Neuronal stem cell (in vitro differentiated cells): Measurements from ENCODE around the gene ZNF83.

ENCODE experiments used
- DNase-seq: peaks from one replicate; pipeline ENCODE4 v3.0.0-alpha.2; 2013; ENCODE audit warnings: low spot score
- H2AFZ ChIP-seq: one replicate; pipeline ENCODE4 v1.6.1; 2013; ENCODE audit warnings: mild to moderate bottlenecking, low read length, inconsistent platforms
- H2AK5ac ChIP-seq: 2 replicates; pipeline ENCODE4 v1.6.1; 2013; ENCODE audit warnings: low read depth, mild to moderate bottlenecking, inconsistent platforms, low read length, moderate library complexity, mixed read lengths
- H2BK120ac ChIP-seq: 2 replicates; pipeline ENCODE4 v1.6.1; 2013; ENCODE audit warnings: low read depth, mild to moderate bottlenecking, inconsistent platforms, low read length, moderate library complexity, mixed read lengths
- H2BK12ac ChIP-seq: one replicate; pipeline ENCODE4 v1.6.1; 2013; ENCODE audit warnings: low read length, inconsistent platforms
- H2BK15ac ChIP-seq: 2 replicates; pipeline ENCODE4 v1.6.1; 2013; ENCODE audit warnings: mild to moderate bottlenecking, low read length, inconsistent platforms, mixed read lengths
- H2BK5ac ChIP-seq: one replicate; pipeline ENCODE4 v1.6.1; 2013; ENCODE audit warnings: inconsistent platforms, mild to moderate bottlenecking, low read length, moderate library complexity
- H3K14ac ChIP-seq: one replicate; pipeline ENCODE4 v1.6.1; 2013; ENCODE audit warnings: low read length, inconsistent platforms
- H3K18ac ChIP-seq: 2 replicates; pipeline ENCODE4 v1.6.1; 2013; ENCODE audit warnings: low read length, inconsistent platforms
- H3K23ac ChIP-seq: 2 replicates; pipeline ENCODE4 v1.6.1; 2013; ENCODE audit warnings: low read depth, mild to moderate bottlenecking, mixed read lengths, low read length, inconsistent platforms; ENCODE audit not compliant: poor library complexity
- H3K27ac ChIP-seq: replicated peaks from 3 replicates; pipeline ENCODE4 v1.5.1; 2013; ENCODE audit warnings: low read length, inconsistent platforms
- H3K27me3 ChIP-seq, 3 experiments: 2 replicates each; pipeline ENCODE4 v1.6.1; 2013; ENCODE audit warnings: low read length in 3 of 3, mild to moderate bottlenecking in 2 of 3, inconsistent platforms in 1 of 3, low read depth in 1 of 3, mixed read lengths in 1 of 3, moderate library complexity in 1 of 3; ENCODE audit not compliant: control insufficient read depth in 3 of 3, insufficient read depth in 3 of 3
- H3K36me3 ChIP-seq, 2 donors: replicated peaks in 1 of 2; 2 replicates each; pipeline ENCODE4 v1.6.1; 2013; ENCODE audit warnings: low read length in 2 of 2; ENCODE audit not compliant: control insufficient read depth in 2 of 2, insufficient read depth in 2 of 2
- H3K4ac ChIP-seq: 2 replicates; pipeline ENCODE4 v1.6.1; 2013; ENCODE audit warnings: inconsistent platforms, mild to moderate bottlenecking, low read length, moderate library complexity
- H3K4me1 ChIP-seq, 2 donors: 1 replicate in 1 of 2; 2 replicates in 1 of 2; pipeline ENCODE4 v1.6.1; 2013; ENCODE audit warnings: low read length in 2 of 2, low read depth in 1 of 2; ENCODE audit not compliant: control insufficient read depth in 2 of 2, insufficient read depth in 1 of 2
- H3K4me2 ChIP-seq: one replicate; pipeline ENCODE4 v1.6.1; 2013; ENCODE audit warnings: mild to moderate bottlenecking, low read length, inconsistent platforms; ENCODE audit not compliant: insufficient read depth, poor library complexity, severe bottlenecking
- H3K4me3 ChIP-seq, 2 donors: 2 replicates each; pipeline ENCODE4 v1.5.1; 2013; ENCODE audit warnings: low read length in 2 of 2, mild to moderate bottlenecking in 2 of 2, inconsistent platforms in 1 of 2, moderate library complexity in 1 of 2
- H3K79me1 ChIP-seq: one replicate; pipeline ENCODE4 v1.6.1; 2013; ENCODE audit warnings: low read depth, mild to moderate bottlenecking, inconsistent platforms, low read length, moderate library complexity
- H3K9ac ChIP-seq: one replicate; pipeline ENCODE4 v1.6.1; 2013; ENCODE audit warnings: mild to moderate bottlenecking, low read depth, low read length, inconsistent platforms; ENCODE audit not compliant: poor library complexity
- H3K9me3 ChIP-seq, 2 donors: replicated peaks in 1 of 2; 2 replicates each; pipeline versions ENCODE3 to v1.6.1; 2013; ENCODE audit warnings: low read length in 2 of 2, mild to moderate bottlenecking in 2 of 2, inconsistent platforms in 1 of 2, low read depth in 1 of 2, mixed read lengths in 1 of 2, moderate library complexity in 1 of 2; ENCODE audit not compliant: control insufficient read depth in 2 of 2, insufficient read depth in 1 of 2
- H4K8ac ChIP-seq: one replicate; pipeline ENCODE4 v1.6.1; 2013; ENCODE audit warnings: low read depth, mild to moderate bottlenecking, inconsistent platforms, low read length, moderate library complexity
- H4K91ac ChIP-seq: one replicate; pipeline ENCODE4 v1.6.1; 2013; ENCODE audit warnings: low read length, low read depth, mild to moderate bottlenecking, inconsistent platforms; ENCODE audit not compliant: poor library complexity
- WGBS, 2 donors: extraction: QIAGEN DNeasy Blood & Tissue Kit; methylation state at CpG; one replicate each; pipeline ENCODE4 v1.1.7; 2013; ENCODE audit warnings: missing lambda C conversion rate in 2 of 2, mixed read lengths in 1 of 2; ENCODE audit not compliant: insufficient read length in 2 of 2, insufficient replicate concordance in 1 of 2; ENCODE audit errors: extremely low coverage in 2 of 2; 5-methylcytosine and 5-hydroxymethylcytosine counted together

The ZNF83 gene

DNA sequence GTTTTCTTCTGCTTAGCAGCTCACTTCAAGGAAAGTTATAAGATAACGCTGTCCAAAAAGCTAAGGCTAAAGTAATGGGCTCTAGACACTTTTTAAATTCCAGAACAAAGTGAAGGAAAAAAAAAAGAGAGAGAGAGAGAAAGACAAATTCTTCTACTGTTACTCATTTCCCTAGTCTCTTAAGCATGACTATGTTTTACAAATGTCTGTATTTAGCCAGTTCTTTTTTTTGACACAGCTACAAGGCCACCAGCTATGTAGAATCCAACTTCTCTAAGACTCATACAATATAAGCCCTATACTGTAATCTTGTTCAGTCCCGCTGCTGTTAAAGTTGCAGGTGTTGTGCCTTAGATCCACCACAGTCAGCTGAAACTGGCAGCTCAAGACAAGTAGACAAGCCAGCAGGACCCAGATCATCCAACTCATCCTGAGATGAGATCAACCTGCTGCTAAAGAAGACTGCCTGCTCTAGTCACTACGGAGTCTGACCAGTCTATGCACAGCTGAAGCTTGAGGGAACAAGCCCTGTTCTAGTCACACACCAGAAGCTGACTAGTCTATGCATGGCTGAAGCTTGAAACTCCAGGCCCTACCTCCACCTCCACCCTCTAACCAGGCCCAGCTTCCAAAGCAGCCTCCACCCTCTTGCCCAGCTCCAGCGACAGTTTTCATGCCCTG, 10.3 kb upstream of the ZNF83 start:
- no peak for DNase-seq
- WGBS, 2 donors = no CpG with 5 or more reads among the region's 4 CpGs
- H3K36me3 ChIP-seq = peaks cover 5 to 66% of the 10 kb centered on the region in 2 donors

DNA sequence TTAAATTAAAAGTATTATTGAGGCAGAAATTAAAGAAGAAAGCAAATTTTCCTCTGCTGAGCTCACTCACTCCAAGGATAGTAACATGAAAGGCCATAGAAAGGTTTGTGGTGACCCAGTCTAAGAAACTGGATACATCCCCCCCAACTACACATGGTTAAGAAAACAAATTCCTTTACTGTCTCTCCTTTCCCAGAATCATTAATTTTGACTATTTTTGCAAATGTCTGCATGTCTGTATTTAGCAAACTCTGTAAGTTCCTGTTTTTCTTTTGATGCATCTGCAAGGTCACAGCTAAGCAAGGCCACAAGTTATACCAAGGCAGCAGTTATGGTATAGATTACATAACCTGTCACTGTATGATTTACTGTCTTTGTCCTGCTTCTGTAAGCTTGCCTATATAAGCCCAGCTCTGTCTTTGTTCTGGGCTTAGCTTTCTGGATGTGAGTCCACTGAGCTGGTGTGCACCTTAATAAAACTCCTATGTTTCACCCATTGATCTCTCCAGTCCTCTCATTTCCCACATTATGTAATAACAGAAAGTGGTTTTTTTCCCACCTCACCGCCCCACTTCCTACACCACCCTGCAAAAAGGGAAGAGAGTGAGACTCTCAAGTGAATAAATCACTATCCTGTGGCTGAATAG, 8.5 kb upstream of the ZNF83 start:
- Histone ChIP-seq H3K18ac (no peak overlapping the region), H3K79me1 (no peaks in the 10 kb centered on the region), H3K36me3 (peaks cover 0 to 48% of the 10 kb centered on the region in 2 donors), H4K91ac (no peak overlapping the region), H3K14ac (no peak overlapping the region), H2AFZ (no peak overlapping the region), H3K9ac (no peak overlapping the region), H3K4me1 (no peaks in the 10 kb centered on the region), H3K4me3 (no peak overlapping the region), H3K9me3 (peaks cover 3 to 8% of the 10 kb centered on the region in 2 donors), H2BK120ac (no peak overlapping the region), H3K23ac (no peak overlapping the region), H4K8ac (no peak overlapping the region), H3K4ac (no peak overlapping the region), H2BK5ac (no peak overlapping the region), H3K27ac (no peak overlapping the region), H2AK5ac (no peak overlapping the region), H2BK12ac (no peak overlapping the region), H3K4me2 (no peak overlapping the region), H2BK15ac (no peak overlapping the region), H3K27me3 (no peaks in the 10 kb centered on the region)
- no CpG with 5 or more reads among the region's 1 CpG for WGBS, 2 donors
- DNase-seq = no peak

More for the DNA sequence above, 10.3 kb upstream of the ZNF83 start:
- Histone ChIP-seq H3K79me1 (no peaks in the 10 kb centered on the region), H3K27me3 (no peaks in the 10 kb centered on the region), H2BK120ac (no peak overlapping the region), H2AK5ac (no peak overlapping the region), H3K4me3 (no peak overlapping the region), H3K4me2 (no peak overlapping the region), H3K9ac (no peak overlapping the region), H3K18ac (no peak overlapping the region), H4K8ac (no peak overlapping the region), H2BK5ac (no peak overlapping the region), H3K23ac (no peak overlapping the region), H3K4me1 (no peaks in the 10 kb centered on the region), H3K27ac (no peak overlapping the region), H4K91ac (no peak overlapping the region), H2AFZ (no peak overlapping the region), H3K14ac (no peak overlapping the region), H2BK12ac (no peak overlapping the region), H3K9me3 (peaks cover 3 to 19% of the 10 kb centered on the region in 2 donors), H3K4ac (no peak overlapping the region), H2BK15ac (no peak overlapping the region)

DNA sequence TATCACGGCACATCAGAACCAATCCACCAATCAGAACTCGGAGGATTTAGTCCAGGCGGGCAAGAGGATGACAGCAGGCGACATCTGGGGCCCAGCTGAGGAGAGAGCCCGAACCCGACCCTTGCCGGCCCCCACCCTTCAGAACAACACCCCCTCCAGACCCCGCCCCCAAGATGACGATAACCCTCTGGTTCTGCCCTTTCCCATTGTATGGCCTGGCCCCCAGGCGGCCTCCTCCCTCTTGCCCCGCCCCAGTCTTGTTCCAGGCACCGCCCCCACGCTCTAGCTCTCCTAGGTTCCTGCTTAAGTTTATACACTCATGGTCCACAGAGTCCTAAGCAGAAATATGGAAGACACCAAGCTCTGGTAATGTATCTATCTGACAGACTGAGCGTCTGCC, 2.8 kb upstream of the ZNF83 start:
- Histone ChIP-seq H3K4ac (no peak overlapping the region), H4K91ac (no peak overlapping the region), H3K4me1 (peaks cover 0 to 5% of the 10 kb centered on the region in 2 donors), H3K4me2 (no peak overlapping the region), H2BK15ac (no peak overlapping the region), H2AK5ac (no peak overlapping the region), H2BK5ac (no peak overlapping the region), H3K14ac (no peak overlapping the region), H2BK12ac (no peak overlapping the region), H2AFZ (no peak overlapping the region), H3K9me3 (no peaks in the 10 kb centered on the region), H3K36me3 (peaks cover 0 to 13% of the 10 kb centered on the region in 2 donors), H3K4me3 (no peak overlapping the region), H3K79me1 (no peaks in the 10 kb centered on the region), H3K23ac (no peak overlapping the region), H3K9ac (no peak overlapping the region), H2BK120ac (no peak overlapping the region), H3K27me3 (no peaks in the 10 kb centered on the region), H4K8ac (no peak overlapping the region), H3K18ac (no peak overlapping the region), H3K27ac (no peak overlapping the region)
- no CpG with 5 or more reads among the region's 14 CpGs for WGBS, 2 donors
- no peak for DNase-seq

DNA sequence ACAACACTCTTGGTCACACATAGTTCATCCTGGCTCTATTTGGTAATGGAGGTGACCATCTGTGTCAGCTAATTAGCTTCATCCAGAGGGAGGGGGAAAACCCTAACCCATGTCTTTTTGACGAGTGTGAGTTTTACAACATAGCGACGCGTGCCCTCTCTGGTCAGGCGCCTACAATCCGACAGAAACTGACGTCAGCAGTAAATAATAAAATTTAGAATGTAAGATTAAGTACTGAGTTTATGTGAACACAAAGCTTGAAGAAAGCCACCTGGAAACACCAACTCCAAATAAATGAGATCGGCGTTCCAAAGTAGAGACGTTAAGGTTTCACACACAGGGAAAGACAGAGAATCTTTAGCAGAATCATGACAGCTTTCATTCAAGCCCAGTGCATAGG, 1.8 kb upstream of the ZNF83 start:
- Histone ChIP-seq H2BK15ac (no peak overlapping the region), H2AK5ac (no peak overlapping the region), H2AFZ (no peak overlapping the region), H3K18ac (no peak overlapping the region), H3K27ac (no peak overlapping the region), H3K9ac (no peak overlapping the region), H3K4me1 (peaks cover 0 to 5% of the 10 kb centered on the region in 2 donors), H4K8ac (no peak overlapping the region), H3K36me3 (peaks cover 0 to 17% of the 10 kb centered on the region in 2 donors), H3K4me2 (no peak overlapping the region), H3K27me3 (no peaks in the 10 kb centered on the region), H3K79me1 (no peaks in the 10 kb centered on the region), H4K91ac (no peak overlapping the region), H3K4me3 (no peak overlapping the region), H3K4ac (no peak overlapping the region), H3K14ac (no peak overlapping the region), H2BK12ac (no peak overlapping the region), H3K9me3 (no peaks in the 10 kb centered on the region), H2BK120ac (no peak overlapping the region), H3K23ac (no peak overlapping the region), H2BK5ac (no peak overlapping the region)
- WGBS, 2 donors = no CpG with 5 or more reads among the region's 10 CpGs
- DNase-seq = no peak
